Measurements from ENCODE around the gene FAM83E.

DNA sequence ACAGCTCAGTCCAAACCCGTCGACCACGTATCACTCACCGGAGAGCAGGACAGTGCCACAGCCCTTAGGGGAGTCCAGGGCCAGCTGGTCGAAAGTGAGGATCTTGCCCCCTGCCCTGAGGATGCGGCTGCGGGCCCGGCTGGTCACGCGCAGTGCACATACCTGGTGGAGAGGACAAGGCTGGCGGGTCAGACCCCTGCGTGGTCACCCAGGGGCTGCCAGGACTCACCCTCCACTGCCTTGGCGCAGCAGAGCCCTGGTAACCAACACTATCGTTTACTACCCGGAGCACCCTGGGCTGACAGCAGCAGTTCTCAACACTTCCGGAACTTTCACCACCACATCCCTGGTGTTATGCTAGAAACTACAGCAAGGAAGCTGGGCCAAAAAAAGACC lies 1.2 kb upstream of the FAM83E start:
- TF ChIP-seq TAF1 (IDR thresholded peaks at IDR 0.05; ENCODE audit: borderline replicate concordance, low read depth, low read length), result no peak
- TF ChIP-seq POLR2AphosphoS5 (IDR thresholded peaks at IDR 0.05; ENCODE audit: low read depth, low read length), result no peak; the same call in 1 of the 2 replicates

Data from GM12892 (cell line).